GM19025 (cell line): ENCODE data around the gene FAM168B.

Experiments used
- ATAC-seq: cut with Tn5 transposase; IDR thresholded peaks from one replicate; pipeline ENCODE4 v1.9.1; 2021; ENCODE audit warnings: mild to moderate bottlenecking, low read depth, moderate library complexity; ENCODE audit not compliant: unreplicated experiment

FAM168B gene

GRCh38 chr2:131029812-131030211, 63.4 kb downstream of the FAM168B start:
- ATAC-seq: no peak

GRCh38 chr2:131027566-131028528, 65.4 kb downstream of the FAM168B start:
- ATAC-seq: no peak

GRCh38 chr2:131026919-131027318, 66.3 kb downstream of the FAM168B start:
- no peak for ATAC-seq

- ATAC-seq: no peak
These were observed 69.5 kb downstream of the FAM168B start for GRCh38 chr2:131023758-131024157.

GRCh38 chr2:131022731-131023130, 70.5 kb downstream of the FAM168B start:
- no peak for ATAC-seq

GRCh38 chr2:131016826-131017741, 76.2 kb downstream of the FAM168B start:
- no peak for ATAC-seq

GRCh38 chr2:131015764-131016163, 77.5 kb downstream of the FAM168B start:
- no peak for ATAC-seq

GRCh38 chr2:131014141-131014540, 79.1 kb downstream of the FAM168B start:
- ATAC-seq: no peak

GRCh38 chr2:131011486-131011885, 81.8 kb downstream of the FAM168B start:
- ATAC-seq: no peak

- ATAC-seq: no peak
These were observed 82.7 kb downstream of the FAM168B start for GRCh38 chr2:131010566-131010965.

GRCh38 chr2:131009713-131010475, 83.4 kb downstream of the FAM168B start:
- no peak for ATAC-seq

GRCh38 chr2:131008967-131009366, 84.3 kb downstream of the FAM168B start:
- ATAC-seq: no peak

GRCh38 chr2:131006561-131006960, 86.7 kb downstream of the FAM168B start:
- no peak for ATAC-seq

- no peak for ATAC-seq
These were observed 87.9 kb downstream of the FAM168B start for GRCh38 chr2:131005216-131005935.

- no peak for ATAC-seq
These were observed 88.6 kb downstream of the FAM168B start for GRCh38 chr2:131004446-131005209.

GRCh38 chr2:130998561-130998960, 94.7 kb downstream of the FAM168B start:
- ATAC-seq: no peak
